Naive B cell (primary cell): ENCODE results near the gene SYNPO2. TPM values are rescaled to one million over a fixed set of nuclear protein-coding genes. Genes with fewer than 3 reads are reported as not detected.
"Not testable (repeated sequence)": the region's sequence is repeated elsewhere in the genome, so short reads cannot be mapped to it uniquely, and the experiment has no call there.

ENCODE experiments used
- ATAC-seq, 2 donors: fragments of 150-1000 bp; cut with Tn5 transposase; 2 replicates each; pipeline ENCODE4 v1.10.0; 2021; ENCODE audit warnings: low read depth in 2 of 2, mild to moderate bottlenecking in 2 of 2, moderate library complexity in 2 of 2
- DNase-seq: peaks from one replicate; pipeline ENCODE4 v3.0.0; 2022
- H3K27ac Mint-ChIP-seq, 6 donors: one replicate each; pipeline ENCODE4 v1.8.0; 2020 to 2022; ENCODE audit warnings: mild to moderate bottlenecking in 6 of 6, mixed read lengths in 6 of 6, moderate library complexity in 5 of 6, inconsistent platforms in 2 of 6
- H3K27me3 Mint-ChIP-seq, 3 donors: one replicate each; pipeline ENCODE4 v1.8.0; 2021 to 2022; ENCODE audit warnings: mixed read lengths in 3 of 3, mild to moderate bottlenecking in 1 of 3
- H3K36me3 Mint-ChIP-seq, 2 donors: one replicate each; pipeline ENCODE4 v1.8.0; 2020 to 2022; ENCODE audit warnings: mixed read lengths in 2 of 2, inconsistent platforms in 1 of 2, mild to moderate bottlenecking in 1 of 2
- H3K4me1 Mint-ChIP-seq, 3 donors: one replicate each; pipeline ENCODE4 v1.8.0; 2020 to 2022; ENCODE audit warnings: mixed read lengths in 3 of 3, inconsistent platforms in 1 of 3, mild to moderate bottlenecking in 1 of 3, moderate library complexity in 1 of 3
- H3K4me3 Mint-ChIP-seq, 8 donors: one replicate each; pipeline ENCODE4 v1.8.0; 2020 to 2022; ENCODE audit warnings: mild to moderate bottlenecking in 8 of 8, mixed read lengths in 8 of 8, moderate library complexity in 8 of 8, inconsistent platforms in 2 of 8
- H3K9me3 Mint-ChIP-seq, 7 donors: one replicate each; pipeline ENCODE4 v1.8.0; 2020 to 2022; ENCODE audit warnings: mixed read lengths in 7 of 7, mild to moderate bottlenecking in 5 of 7, inconsistent platforms in 2 of 7, moderate library complexity in 1 of 7
- polyA plus RNA-seq, 6 donors: library from polyadenylated mRNA; unstranded; fragments of 300-500 nt; fragmentation: Illumina TruSeq; gene quantifications; one replicate each; pipeline ENCODE4 v1.2.3, GENCODE V29; 2021; ENCODE audit warnings: low read depth in 6 of 6

SYNPO2 gene
- polyA plus RNA-seq, 6 donors from 2014 or later = 0.05 to 0.24 (median 0.12) TPM; not detected in 2

DNA sequence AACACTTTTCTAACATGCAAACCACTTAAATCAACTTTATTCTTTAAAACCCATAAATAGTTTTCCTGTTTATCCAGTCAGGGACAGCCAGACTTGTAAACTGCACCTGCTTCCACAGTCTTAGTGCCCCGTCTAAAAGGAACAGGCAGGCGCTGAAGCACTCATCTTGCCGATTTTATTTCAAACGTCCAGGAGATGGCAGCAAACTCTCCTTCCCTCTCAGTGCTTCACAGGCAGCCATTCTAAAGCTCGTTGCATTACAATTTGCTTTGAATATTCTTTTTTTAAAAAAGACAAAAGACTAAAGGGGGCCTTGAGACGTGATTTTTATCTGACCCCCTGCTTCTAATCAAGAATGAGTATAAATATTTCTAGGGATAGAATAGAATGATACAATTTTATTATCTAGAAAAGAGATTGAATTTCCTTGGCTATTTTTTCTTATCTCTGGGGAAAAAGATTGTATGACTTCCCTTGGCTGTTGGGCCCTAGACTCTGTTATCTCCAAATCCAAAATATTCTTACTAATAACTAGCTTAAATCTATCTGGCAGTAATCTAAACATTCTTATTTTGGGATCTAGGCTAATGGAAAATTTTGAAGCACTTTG lies 153.4 kb downstream of the SYNPO2 start:
- Mint-ChIP-seq H3K9me3 (no peaks in the 10 kb centered on the region), H3K4me3 (no peak overlapping the region), H3K36me3 (no peaks in the 10 kb centered on the region), H3K4me1 (peaks cover 0 to 9% (median 0%) of the 10 kb centered on the region in 3 donors), H3K27ac (peak overlapping the region in 1 of 6 donors; percentile 63), H3K27me3 (no peaks in the 10 kb centered on the region)
- peak; percentile 46 for DNase-seq
- ATAC-seq = peak; percentile 80 to 93

DNA sequence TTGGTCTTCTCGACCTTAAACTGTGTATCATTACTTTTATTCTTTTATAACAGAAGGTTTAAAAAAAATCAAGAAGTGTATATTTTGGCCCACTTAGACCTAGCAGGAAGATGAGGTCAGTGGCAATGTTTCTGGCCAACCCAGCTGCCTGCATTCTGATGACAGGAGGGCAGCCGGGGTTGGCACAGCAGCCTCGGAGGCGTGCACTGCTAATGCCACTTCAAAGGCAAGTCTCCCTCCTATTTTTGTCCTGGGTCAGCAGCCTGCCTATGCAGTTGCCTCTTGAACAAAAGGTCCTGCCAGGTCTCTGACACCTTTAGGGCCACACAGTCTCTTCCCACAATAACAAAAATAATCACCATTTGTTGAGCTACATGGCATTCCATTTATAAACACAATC lies 157.6 kb downstream of the SYNPO2 start:
- ATAC-seq = no peak
- H3K27ac Mint-ChIP-seq = no peak overlapping the region
- no peak overlapping the region for H3K4me3 Mint-ChIP-seq
- H3K27me3 Mint-ChIP-seq = peaks cover 0 to 23% (median 7%) of the 10 kb centered on the region in 3 donors
- H3K9me3 Mint-ChIP-seq = no peaks in the 10 kb centered on the region
- DNase-seq = no peak
- H3K4me1 Mint-ChIP-seq = peaks cover 0 to 9% (median 0%) of the 10 kb centered on the region in 3 donors
- peaks cover 0 to 5% of the 10 kb centered on the region in 2 donors for H3K36me3 Mint-ChIP-seq

DNA sequence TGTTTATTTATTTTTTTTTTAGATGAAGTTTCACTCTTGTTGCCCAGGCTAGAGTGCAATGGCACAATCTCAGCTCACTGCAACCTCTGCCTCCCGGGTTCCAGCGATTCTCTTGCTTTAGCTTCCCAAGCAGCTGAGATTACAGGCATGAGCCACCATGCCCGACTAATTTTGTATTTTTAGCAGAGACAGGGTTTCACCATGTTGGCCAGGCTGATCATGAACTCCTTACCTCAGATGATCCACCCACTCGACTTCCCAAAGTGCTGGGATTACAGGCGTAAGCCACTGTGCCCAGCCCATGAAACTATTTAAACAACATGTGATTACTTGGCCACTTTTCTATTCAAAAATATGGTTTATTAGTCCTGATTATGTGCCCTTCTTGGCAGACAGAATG lies 158.4 kb downstream of the SYNPO2 start:
- H3K4me3 Mint-ChIP-seq, H3K36me3 Mint-ChIP-seq, H3K27ac Mint-ChIP-seq, H3K4me1 Mint-ChIP-seq, DNase-seq, ATAC-seq, H3K9me3 Mint-ChIP-seq: not testable (repeated sequence)
- H3K27me3 Mint-ChIP-seq = peaks cover 0 to 23% (median 7%) of the 10 kb centered on the region in 3 donors

DNA sequence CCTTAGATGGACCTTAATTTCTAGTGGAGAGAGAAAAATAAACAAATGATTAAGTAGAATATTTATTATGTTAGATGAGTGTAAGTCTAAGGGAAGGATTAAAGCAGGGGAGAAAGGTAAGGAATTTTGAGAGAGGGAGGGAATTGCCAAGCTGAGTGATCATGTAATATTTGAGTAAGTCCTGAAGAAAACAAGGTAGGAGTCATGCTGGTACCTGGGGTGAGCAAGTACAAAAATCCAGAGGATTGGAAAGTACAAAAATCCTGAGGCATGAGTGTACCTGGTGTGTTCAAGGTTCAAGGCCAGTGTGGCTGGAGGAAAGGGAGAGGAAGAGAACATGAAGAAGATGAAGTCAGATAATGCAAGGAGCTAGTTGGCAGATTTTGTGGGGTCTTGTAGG lies 159.8 kb downstream of the SYNPO2 start:
- Mint-ChIP-seq H3K4me3 (no peak overlapping the region), H3K36me3 (peaks cover 0 to 5% of the 10 kb centered on the region in 2 donors), H3K27ac (peak overlapping the region in 1 of 6 donors; percentile 2), H3K4me1 (no peaks in the 10 kb centered on the region), H3K27me3 (peaks cover 0 to 23% (median 7%) of the 10 kb centered on the region in 3 donors), H3K9me3 (no peaks in the 10 kb centered on the region)
- no peak for DNase-seq
- ATAC-seq = no peak

DNA sequence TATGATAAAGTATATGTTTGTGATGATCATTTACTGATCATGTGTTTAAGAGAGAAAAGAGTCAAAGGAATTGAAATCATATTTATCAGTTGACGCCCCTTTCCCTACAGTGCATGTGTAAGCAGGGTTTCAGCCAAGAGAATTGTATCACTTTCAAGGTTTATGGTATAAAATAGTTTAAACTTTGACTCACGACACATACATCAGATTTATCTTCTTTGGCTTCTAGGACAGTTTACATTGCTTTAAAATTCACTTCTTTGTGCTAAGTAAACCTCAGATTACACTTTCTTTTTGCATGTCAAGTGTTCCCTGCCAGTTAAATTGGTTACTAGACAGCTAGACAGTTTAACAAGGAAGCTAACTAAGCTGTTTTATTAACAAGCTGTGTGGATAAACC lies 160.7 kb downstream of the SYNPO2 start:
- DNase-seq = no peak
- no peak for ATAC-seq
- Mint-ChIP-seq H3K36me3 (peaks cover 0 to 5% of the 10 kb centered on the region in 2 donors), H3K4me3 (no peak overlapping the region), H3K4me1 (no peaks in the 10 kb centered on the region), H3K9me3 (no peaks in the 10 kb centered on the region), H3K27me3 (peaks cover 0 to 23% (median 7%) of the 10 kb centered on the region in 3 donors), H3K27ac (no peak overlapping the region)

DNA sequence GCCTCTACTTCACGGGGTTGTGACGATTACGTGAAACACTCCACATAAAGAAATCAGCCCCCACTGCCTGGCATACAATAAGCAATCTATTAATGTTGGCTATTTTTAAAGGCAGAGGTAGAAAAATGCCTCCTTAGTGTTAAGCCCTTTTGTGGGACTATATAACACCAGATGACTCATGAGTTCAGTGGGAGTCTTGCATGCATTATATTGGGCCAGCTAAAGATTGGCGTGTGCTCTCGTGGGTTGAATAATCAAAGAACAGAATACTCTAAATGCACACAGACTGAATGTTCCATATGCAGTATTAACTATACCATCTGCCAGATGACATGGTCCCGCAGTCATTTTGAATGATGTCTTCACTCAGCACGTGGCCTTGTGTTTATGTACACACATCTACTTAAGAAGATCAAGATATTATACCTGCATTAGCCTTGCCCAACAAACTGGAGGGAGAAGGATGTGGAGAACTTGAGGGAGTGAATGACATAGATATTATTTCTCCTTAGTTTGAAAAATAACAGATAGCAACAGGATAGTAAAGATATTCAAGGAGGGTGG lies 162.0 kb downstream of the SYNPO2 start:
- Mint-ChIP-seq H3K9me3 (no peaks in the 10 kb centered on the region), H3K4me3 (no peak overlapping the region), H3K27ac (no peak overlapping the region), H3K4me1 (no peaks in the 10 kb centered on the region), H3K27me3 (peaks cover 0 to 23% (median 7%) of the 10 kb centered on the region in 3 donors), H3K36me3 (peaks cover 0 to 5% of the 10 kb centered on the region in 2 donors)
- DNase-seq (no peak), ATAC-seq (no peak)

DNA sequence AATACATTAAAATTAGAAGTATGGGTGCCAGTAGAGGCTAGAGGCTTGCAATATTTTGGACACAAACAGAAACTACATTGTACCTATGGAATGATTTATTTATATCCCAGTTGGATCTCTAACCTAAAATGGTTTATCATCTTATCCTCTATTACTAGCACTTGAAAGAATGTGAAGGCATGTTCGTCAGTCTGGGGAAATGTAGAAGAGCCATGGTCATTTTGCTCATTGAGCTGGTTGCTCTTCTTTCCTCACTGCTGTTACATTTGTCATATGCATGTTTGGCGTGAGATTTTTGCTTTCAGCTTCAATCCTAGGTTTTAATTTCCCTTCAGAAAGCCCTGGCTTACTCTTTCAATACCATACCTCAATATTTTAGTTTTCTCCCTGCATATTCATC lies 164.6 kb downstream of the SYNPO2 start:
- Mint-ChIP-seq H3K36me3 (peaks cover 0 to 5% of the 10 kb centered on the region in 2 donors), H3K4me3 (no peak overlapping the region), H3K4me1 (no peaks in the 10 kb centered on the region), H3K27ac (no peak overlapping the region), H3K9me3 (no peaks in the 10 kb centered on the region), H3K27me3 (peaks cover 0 to 15% (median 7%) of the 10 kb centered on the region in 3 donors)
- DNase-seq (no peak), ATAC-seq (no peak)

DNA sequence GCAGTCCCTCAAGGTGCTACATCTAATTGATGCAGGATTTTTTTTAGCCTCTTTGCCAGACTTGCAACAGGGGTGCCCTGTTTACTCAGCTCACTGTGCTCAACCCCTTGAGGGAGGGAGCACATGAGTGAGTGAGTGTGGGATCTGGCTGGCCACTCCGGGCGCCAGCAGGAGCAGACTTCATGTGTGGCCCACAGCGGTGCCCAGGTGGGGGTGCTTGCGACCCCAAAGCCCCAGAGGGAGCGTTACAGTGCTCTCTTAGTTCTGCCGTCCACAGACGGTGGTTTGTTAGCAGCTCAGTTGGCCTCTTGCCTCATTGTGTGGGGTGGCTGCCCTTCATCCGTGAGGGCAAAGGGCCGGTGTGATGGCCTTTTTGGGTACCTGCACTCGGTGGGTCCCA lies 165.3 kb downstream of the SYNPO2 start:
- peaks cover 0 to 5% of the 10 kb centered on the region in 2 donors for H3K36me3 Mint-ChIP-seq
- peaks cover 0 to 8% (median 0%) of the 10 kb centered on the region in 3 donors for H3K27me3 Mint-ChIP-seq
- no peaks in the 10 kb centered on the region for H3K4me1 Mint-ChIP-seq
- ATAC-seq = no peak
- no peak overlapping the region for H3K27ac Mint-ChIP-seq
- no peak overlapping the region for H3K4me3 Mint-ChIP-seq
- no peaks in the 10 kb centered on the region for H3K9me3 Mint-ChIP-seq
- no peak for DNase-seq

DNA sequence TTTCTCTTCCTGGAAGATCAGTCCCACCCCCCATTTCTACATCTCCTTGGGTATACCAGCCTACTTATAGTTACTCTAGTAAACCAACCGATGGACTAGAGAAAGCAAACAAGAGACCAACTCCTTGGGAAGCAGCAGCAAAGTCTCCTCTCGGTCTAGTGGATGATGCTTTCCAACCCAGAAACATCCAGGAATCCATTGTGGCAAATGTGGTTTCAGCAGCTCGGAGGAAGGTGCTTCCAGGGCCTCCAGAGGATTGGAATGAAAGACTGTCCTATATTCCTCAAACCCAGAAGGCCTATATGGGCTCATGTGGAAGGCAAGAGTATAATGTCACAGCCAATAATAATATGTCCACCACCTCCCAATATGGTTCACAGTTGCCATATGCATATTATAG lies 168.8 kb downstream of the SYNPO2 start:
- H3K4me1 Mint-ChIP-seq = no peaks in the 10 kb centered on the region
- H3K9me3 Mint-ChIP-seq = no peaks in the 10 kb centered on the region
- no peak overlapping the region for H3K4me3 Mint-ChIP-seq
- H3K36me3 Mint-ChIP-seq = no peaks in the 10 kb centered on the region
- ATAC-seq (no peak), DNase-seq (no peak)
- no peak overlapping the region for H3K27ac Mint-ChIP-seq
- H3K27me3 Mint-ChIP-seq = no peaks in the 10 kb centered on the region

DNA sequence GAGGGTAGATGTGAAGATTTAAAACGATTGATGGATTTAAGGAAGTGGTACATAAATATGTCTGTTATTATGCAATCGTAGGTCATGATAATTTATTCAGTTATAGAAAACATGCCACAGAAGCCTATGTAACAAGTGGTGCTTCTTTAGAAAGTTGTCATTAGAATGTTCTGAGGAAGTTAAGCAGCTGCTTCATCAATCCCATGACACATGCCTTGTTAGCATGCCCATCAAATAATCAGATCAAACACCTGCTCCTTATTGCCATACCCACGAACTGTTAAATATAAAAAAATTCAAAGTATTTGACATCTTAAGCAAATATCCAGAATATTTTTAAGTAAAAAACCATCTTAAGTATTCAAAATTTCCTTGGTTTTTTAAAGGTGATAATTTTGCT lies 170.6 kb downstream of the SYNPO2 start:
- H3K36me3 Mint-ChIP-seq = no peaks in the 10 kb centered on the region
- H3K27ac Mint-ChIP-seq = no peak overlapping the region
- H3K4me1 Mint-ChIP-seq = no peaks in the 10 kb centered on the region
- ATAC-seq = no peak
- no peak for DNase-seq
- H3K27me3 Mint-ChIP-seq = no peaks in the 10 kb centered on the region
- H3K9me3 Mint-ChIP-seq = peaks cover 0 to 2% (median 0%) of the 10 kb centered on the region in 7 donors
- no peak overlapping the region for H3K4me3 Mint-ChIP-seq

DNA sequence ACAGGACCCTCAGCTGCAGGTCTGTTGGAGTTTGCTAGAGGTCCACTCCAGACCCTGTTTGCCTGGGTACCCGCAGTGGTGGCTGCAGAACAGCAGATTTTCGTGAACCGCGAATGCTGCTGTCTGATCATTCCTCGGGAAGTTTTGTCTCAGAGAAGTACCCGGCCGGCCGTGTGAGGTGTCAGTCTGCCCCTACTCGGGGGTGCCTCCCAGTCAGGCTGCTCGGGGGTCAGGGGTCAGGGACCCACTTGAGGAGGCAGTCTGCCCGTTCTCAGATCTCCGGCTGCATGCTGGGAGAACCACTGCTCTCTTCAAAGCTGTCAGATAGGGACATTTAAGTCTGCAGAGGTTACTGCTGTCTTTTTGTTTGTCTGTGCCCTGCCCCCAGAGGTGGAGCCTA lies 178.5 kb downstream of the SYNPO2 start:
- not testable (repeated sequence) for H3K36me3 Mint-ChIP-seq, DNase-seq, H3K27ac Mint-ChIP-seq, H3K9me3 Mint-ChIP-seq, ATAC-seq, H3K4me1 Mint-ChIP-seq, H3K4me3 Mint-ChIP-seq
- peaks cover 0 to 11% (median 11%) of the 10 kb centered on the region in 3 donors for H3K27me3 Mint-ChIP-seq

DNA sequence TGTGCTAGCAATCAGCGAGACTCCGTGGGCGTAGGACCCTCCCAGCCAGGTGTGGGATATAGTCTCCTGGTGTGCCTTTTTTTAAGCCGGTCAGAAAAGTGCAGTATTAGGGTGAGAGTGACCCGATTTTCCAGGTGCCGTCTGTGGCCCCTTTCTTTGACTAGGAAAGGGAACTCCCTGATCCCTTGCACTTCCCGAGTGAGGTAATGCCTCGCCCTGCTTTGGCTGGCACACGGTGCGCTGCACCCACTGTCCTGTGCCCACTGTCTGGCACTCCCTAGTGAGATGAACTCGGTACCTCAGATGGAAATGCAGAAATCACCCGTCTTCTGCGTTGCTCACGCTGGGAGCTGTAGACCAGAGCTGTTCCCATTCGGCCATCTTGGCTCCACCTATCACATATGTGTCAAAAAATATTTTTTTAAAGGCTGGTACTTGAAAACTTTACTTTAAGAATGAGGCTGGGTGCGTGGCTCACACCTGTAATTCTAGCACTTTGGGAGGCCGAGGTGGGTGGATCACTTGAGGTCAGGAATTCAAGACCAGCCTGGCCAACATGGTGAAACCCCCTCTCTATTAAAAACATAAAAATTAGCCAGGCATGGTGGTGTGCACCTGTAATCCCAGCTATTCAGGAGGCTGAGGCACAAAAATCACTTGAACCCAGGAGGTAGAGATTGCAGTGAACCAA lies 179.2 kb downstream of the SYNPO2 start:
- not testable (repeated sequence) for H3K36me3 Mint-ChIP-seq, DNase-seq, H3K4me3 Mint-ChIP-seq, H3K9me3 Mint-ChIP-seq, H3K27ac Mint-ChIP-seq, H3K4me1 Mint-ChIP-seq, ATAC-seq
- peaks cover under 1 to 12% (median 11%) of the 10 kb centered on the region in 3 donors for H3K27me3 Mint-ChIP-seq

DNA sequence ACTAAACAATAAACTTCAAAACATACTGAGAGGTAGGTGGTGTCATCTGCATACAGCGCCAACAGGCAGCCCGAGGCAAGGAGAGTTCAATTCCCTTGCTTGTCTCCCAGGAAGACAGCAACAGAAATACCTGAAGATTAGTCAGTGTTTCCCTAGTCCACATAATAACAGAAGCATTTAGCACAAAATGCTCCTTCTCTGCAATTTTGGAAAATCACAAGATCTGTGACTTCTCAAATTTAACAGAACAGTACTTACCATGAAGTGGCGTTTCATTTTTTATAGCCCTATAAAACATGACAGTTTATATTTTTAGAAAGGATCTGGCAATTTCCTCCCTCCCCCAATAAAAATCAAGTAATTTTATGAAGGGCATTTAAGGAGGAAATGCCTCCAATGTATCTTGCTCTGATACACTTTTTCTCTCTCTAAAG lies 179.9 kb downstream of the SYNPO2 start:
- no peak overlapping the region for H3K4me3 Mint-ChIP-seq
- DNase-seq (no peak), ATAC-seq (no peak)
- peaks cover 0 to 8% of the 10 kb centered on the region in 2 donors for H3K36me3 Mint-ChIP-seq
- H3K4me1 Mint-ChIP-seq = no peaks in the 10 kb centered on the region
- H3K27me3 Mint-ChIP-seq = peaks cover 8 to 19% (median 11%) of the 10 kb centered on the region in 3 donors
- peaks cover 2 to 7% (median 6%) of the 10 kb centered on the region in 7 donors for H3K9me3 Mint-ChIP-seq
- no peak overlapping the region for H3K27ac Mint-ChIP-seq

DNA sequence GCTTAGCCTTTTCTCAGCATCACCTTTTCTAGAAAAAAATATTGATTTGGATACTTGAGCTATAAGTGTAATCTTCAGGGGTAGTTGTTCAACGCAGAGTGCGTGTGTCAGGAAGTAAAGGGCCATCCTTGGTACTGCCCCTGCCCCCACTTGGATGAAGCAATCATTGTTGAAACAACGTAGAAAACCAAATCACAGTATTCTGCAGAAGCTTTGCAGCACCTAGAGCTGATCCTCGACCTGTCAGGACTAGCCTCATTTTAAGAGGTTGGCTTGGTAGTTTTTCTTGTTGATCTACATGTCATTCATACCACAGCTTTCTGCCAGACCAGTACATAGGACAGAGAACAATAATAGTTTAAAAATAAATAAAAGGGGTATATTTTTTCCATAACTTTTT lies 181.6 kb downstream of the SYNPO2 start:
- no peak overlapping the region for H3K4me3 Mint-ChIP-seq
- H3K36me3 Mint-ChIP-seq = peaks cover 0 to 8% of the 10 kb centered on the region in 2 donors
- DNase-seq (no peak), ATAC-seq (no peak)
- peak overlapping the region in 1 of 6 donors; percentile 32 for H3K27ac Mint-ChIP-seq
- H3K4me1 Mint-ChIP-seq = no peaks in the 10 kb centered on the region
- peaks cover 2 to 10% (median 6%) of the 10 kb centered on the region in 7 donors for H3K9me3 Mint-ChIP-seq
- peaks cover 8 to 23% (median 19%) of the 10 kb centered on the region in 3 donors for H3K27me3 Mint-ChIP-seq
